Fibroblast of lung (primary cell): ENCODE data around the gene GPC6. TPM values are rescaled to one million over a fixed set of nuclear protein-coding genes. Genes with fewer than 3 reads are reported as not detected.

Experiments
- DNase-seq, 2 donors: peaks; one replicate each; pipeline versions ENCODE4 v3.0.0 to v3.0.0-alpha.2; 2010; ENCODE audit warnings: low read depth in 2 of 2
- H2AFZ ChIP-seq: 2 replicates; pipeline ENCODE4 v1.5.1; 2012; ENCODE audit warnings: low read length, control low read depth, inconsistent platforms
- H3K27ac ChIP-seq: 2 replicates; pipeline ENCODE4 v1.5.1; 2011; ENCODE audit warnings: low read length, control low read depth; ENCODE audit not compliant: insufficient read depth
- H3K27me3 ChIP-seq: 2 replicates; pipeline ENCODE4 v1.5.1; 2011; ENCODE audit warnings: mild to moderate bottlenecking, low read length; ENCODE audit not compliant: control insufficient read depth, insufficient read depth
- H3K36me3 ChIP-seq: 2 replicates; pipeline ENCODE4 v1.5.1; 2011; ENCODE audit warnings: low read length; ENCODE audit not compliant: control insufficient read depth, insufficient read depth
- H3K4me1 ChIP-seq: 2 replicates; pipeline ENCODE4 v1.5.1; 2011; ENCODE audit warnings: low read length; ENCODE audit not compliant: control insufficient read depth, insufficient read depth; ENCODE audit errors: extremely low read depth
- H3K4me2 ChIP-seq: 2 replicates; pipeline ENCODE4 v1.5.1; 2011; ENCODE audit warnings: low read length, control low read depth; ENCODE audit not compliant: insufficient read depth; ENCODE audit errors: extremely low read depth
- H3K4me3 ChIP-seq, 4 experiments: fragments of 200-600 bp in 1 of 4; sonication (generic) in 1 of 4; replicated peaks in 1 of 4; 2 replicates each; pipeline ENCODE4 v1.5.1; 2011 to 2016; ENCODE audit warnings: low read length in 4 of 4, low read depth in 3 of 4, mild to moderate bottlenecking in 3 of 4, control low read depth in 2 of 4, inconsistent platforms in 1 of 4, mixed read lengths in 1 of 4; ENCODE audit not compliant: insufficient read depth in 1 of 4; ENCODE audit errors: control extremely low read depth in 1 of 4
- H3K79me2 ChIP-seq: 2 replicates; pipeline ENCODE4 v1.5.1; 2012; ENCODE audit warnings: mild to moderate bottlenecking, low read length, inconsistent platforms; ENCODE audit not compliant: control insufficient read depth, insufficient read depth
- H3K9ac ChIP-seq: 2 replicates; pipeline ENCODE4 v1.5.1; 2011; ENCODE audit warnings: mild to moderate bottlenecking, low read length, control low read depth; ENCODE audit not compliant: insufficient read depth
- H3K9me3 ChIP-seq: 2 replicates; pipeline ENCODE4 v1.5.1; 2012; ENCODE audit warnings: low read depth, low read length; ENCODE audit not compliant: control insufficient read depth, insufficient read depth
- H4K20me1 ChIP-seq: 2 replicates; pipeline ENCODE4 v1.5.1; 2011; ENCODE audit warnings: low read length; ENCODE audit not compliant: control insufficient read depth, insufficient read depth; ENCODE audit errors: extremely low read depth
- EZH2 ChIP-seq: IDR thresholded peaks from 2 replicates; pipeline ENCODE4 v1.5.1; 2012; ENCODE audit warnings: low read length, control low read depth, mild to moderate bottlenecking; ENCODE audit errors: missing control alignments
- polyA plus RNA-seq, 2 donors: library from polyadenylated mRNA; depleted of rRNA in 1 of 2; stranded (reverse) in 1 of 2; unstranded in 1 of 2; fragments of >200 nt; gene quantifications; 2 replicates each; pipeline ENCODE4 v1.2.1, GENCODE V29; 2011 to 2012; ENCODE audit warnings: missing spikeins in 1 of 2
- total RNA-seq: library from RNA; depleted of rRNA; stranded (reverse); fragments of >200 nt; gene quantifications from 2 replicates; pipeline ENCODE4 v1.2.1, GENCODE V29; 2014
- TF ChIP-seq, protein P1 (sequence below), 2 donors: IDR thresholded peaks in 1 of 2; conservative IDR thresholded peaks in 1 of 2; 1 replicate in 1 of 2; 2 replicates in 1 of 2; pipeline ENCODE4 v1.5.1; 2011 to 2012; ENCODE audit warnings: low read length in 2 of 2, control low read depth in 1 of 2, inconsistent platforms in 1 of 2, low read depth in 1 of 2, mild to moderate bottlenecking in 1 of 2

The GPC6 gene
- total and polyA plus RNA-seq, 2 donors (not counting 1 experiment from before 2014, with no cell fraction given) = 11.2 to 33.7 TPM

DNA sequence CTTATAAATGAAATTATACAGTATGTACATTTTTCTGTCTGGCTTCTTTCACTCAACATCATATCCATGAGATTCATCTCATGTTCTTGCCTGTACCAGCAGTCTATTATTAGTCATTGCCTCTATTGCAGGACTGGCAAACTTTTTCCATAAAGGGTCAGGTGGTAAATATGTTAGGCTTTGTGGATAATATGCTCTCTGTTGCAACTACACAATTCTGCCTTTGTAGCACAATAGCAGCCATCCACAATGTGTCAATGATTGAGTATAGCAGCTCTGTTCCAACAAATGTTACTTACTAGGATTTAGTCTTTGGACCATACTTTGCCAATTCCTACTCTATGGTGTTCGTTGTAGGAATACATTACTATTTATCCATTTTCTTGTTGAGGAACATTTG, 948.5 kb downstream of the GPC6 start:
- Histone ChIP-seq H3K36me3 (no peaks in the 10 kb centered on the region), H3K9ac (no peak overlapping the region), H3K9me3 (no peaks in the 10 kb centered on the region), H3K27me3 (no peaks in the 10 kb centered on the region), H3K27ac (no peak overlapping the region), H3K4me1 (no peaks in the 10 kb centered on the region), H2AFZ (no peak overlapping the region), H3K4me3 (no peak overlapping the region), H4K20me1 (no peaks in the 10 kb centered on the region), H3K79me2 (no peaks in the 10 kb centered on the region), H3K4me2 (no peak overlapping the region)
- DNase-seq = no peak
- TF ChIP-seq, protein P1, sequence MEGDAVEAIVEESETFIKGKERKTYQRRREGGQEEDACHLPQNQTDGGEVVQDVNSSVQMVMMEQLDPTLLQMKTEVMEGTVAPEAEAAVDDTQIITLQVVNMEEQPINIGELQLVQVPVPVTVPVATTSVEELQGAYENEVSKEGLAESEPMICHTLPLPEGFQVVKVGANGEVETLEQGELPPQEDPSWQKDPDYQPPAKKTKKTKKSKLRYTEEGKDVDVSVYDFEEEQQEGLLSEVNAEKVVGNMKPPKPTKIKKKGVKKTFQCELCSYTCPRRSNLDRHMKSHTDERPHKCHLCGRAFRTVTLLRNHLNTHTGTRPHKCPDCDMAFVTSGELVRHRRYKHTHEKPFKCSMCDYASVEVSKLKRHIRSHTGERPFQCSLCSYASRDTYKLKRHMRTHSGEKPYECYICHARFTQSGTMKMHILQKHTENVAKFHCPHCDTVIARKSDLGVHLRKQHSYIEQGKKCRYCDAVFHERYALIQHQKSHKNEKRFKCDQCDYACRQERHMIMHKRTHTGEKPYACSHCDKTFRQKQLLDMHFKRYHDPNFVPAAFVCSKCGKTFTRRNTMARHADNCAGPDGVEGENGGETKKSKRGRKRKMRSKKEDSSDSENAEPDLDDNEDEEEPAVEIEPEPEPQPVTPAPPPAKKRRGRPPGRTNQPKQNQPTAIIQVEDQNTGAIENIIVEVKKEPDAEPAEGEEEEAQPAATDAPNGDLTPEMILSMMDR (conservative IDR thresholded peaks at IDR 0.05 in 1 of 2, IDR thresholded peaks at IDR 0.05 in 1 of 2; ENCODE audit: low read depth in 1 of 2, low read length in 2 of 2) = no peak
- TF ChIP-seq EZH2 = no peak

DNA sequence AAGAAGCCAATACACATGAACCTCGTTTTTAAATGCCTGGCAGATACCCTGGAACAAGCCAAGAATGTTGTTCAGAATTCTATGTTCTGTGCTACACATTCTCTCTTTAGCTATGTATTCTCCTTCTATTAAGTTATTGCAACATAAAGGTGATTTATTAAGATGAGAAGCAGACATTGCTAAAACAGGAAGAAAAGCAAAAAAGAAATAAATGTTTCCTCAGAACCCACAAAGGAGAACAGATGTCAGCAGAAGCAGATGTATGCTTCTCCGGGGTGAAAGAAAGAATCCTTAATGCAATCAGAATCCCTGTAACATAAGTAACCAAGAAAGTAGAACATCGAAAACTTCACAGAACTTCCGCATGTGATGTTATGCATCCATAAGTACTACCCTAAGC, 950.0 kb downstream of the GPC6 start:
- no peak for TF ChIP-seq EZH2
- Histone ChIP-seq H3K4me2 (no peak overlapping the region), H3K4me1 (no peaks in the 10 kb centered on the region), H3K9me3 (no peaks in the 10 kb centered on the region), H3K27me3 (no peaks in the 10 kb centered on the region), H3K27ac (no peak overlapping the region), H3K4me3 (no peak overlapping the region), H2AFZ (no peak overlapping the region), H3K9ac (no peak overlapping the region), H3K36me3 (no peaks in the 10 kb centered on the region), H4K20me1 (no peaks in the 10 kb centered on the region), H3K79me2 (no peaks in the 10 kb centered on the region)
- DNase-seq = peak; percentile 21 to 58

DNA sequence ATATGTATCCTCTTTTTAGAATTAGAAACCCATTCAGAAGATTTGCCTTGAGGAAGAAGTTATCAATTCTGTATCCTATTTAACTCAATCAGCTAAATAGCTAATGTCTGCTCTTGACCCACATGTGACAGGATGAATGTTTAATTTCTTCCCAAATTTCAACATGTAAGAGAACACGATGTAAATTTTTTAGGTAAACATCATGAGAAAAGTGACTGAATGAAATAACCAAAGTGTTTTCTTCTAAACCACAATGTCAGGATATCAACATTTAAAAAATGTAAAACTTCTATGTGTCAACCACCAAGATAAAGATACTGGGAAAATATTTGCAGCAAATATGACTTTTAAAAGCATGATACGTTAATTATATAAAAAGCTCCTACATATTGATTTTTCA, 950.4 kb downstream of the GPC6 start:
- peak in 1 of 2 donors; percentile 17 for DNase-seq
- H2AFZ ChIP-seq = no peak overlapping the region
- no peaks in the 10 kb centered on the region for H3K4me1 ChIP-seq
- TF ChIP-seq, protein P1 (conservative IDR thresholded peaks at IDR 0.05 in 1 of 2, IDR thresholded peaks at IDR 0.05 in 1 of 2; ENCODE audit: low read depth in 1 of 2, low read length in 2 of 2) = no peak
- TF ChIP-seq EZH2 = no peak
- no peaks in the 10 kb centered on the region for H4K20me1 ChIP-seq
- H3K27me3 ChIP-seq = no peaks in the 10 kb centered on the region
- H3K27ac ChIP-seq = no peak overlapping the region
- no peaks in the 10 kb centered on the region for H3K79me2 ChIP-seq
- no peak overlapping the region for H3K9ac ChIP-seq
- no peaks in the 10 kb centered on the region for H3K9me3 ChIP-seq
- no peaks in the 10 kb centered on the region for H3K36me3 ChIP-seq
- no peak overlapping the region for H3K4me3 ChIP-seq
- H3K4me2 ChIP-seq = no peak overlapping the region
